Activated naive CD4-positive, alpha-beta T cell treated with anti-CD3 and anti-CD28 coated beads, Interleukin-2, amount 10 ng/mL, durations not matched to agents 7 days and 5 days (primary cell): ENCODE data around the gene ACTN4.
A peak's percentile ranks its signal among the peaks of the same experiment; 100 is the strongest.
"Not testable (repeated sequence)": the region's sequence is repeated elsewhere in the genome, so short reads cannot be mapped to it uniquely, and the experiment has no call there.

Source experiments
- CTCF ChIA-PET: fragments of 350-600 bp; sonication (Branson Sonifier 250); formaldehyde crosslinking; loops from one replicate; lab custom pipeline; 2021; ENCODE audit warnings: antibody characterized with exemption; lab: Charles Lee
- DNase-seq: peaks from one replicate; pipeline ENCODE4 v3.0.0-alpha.2; 2020
- H3K27ac Mint-ChIP-seq: one replicate; pipeline ENCODE4 v1.8.0; 2021; ENCODE audit warnings: mild to moderate bottlenecking, moderate library complexity, mixed read lengths
- H3K27me3 Mint-ChIP-seq: one replicate; pipeline ENCODE4 v1.8.0; 2021; ENCODE audit warnings: mild to moderate bottlenecking, mixed read lengths
- H3K36me3 Mint-ChIP-seq: one replicate; pipeline ENCODE4 v1.8.0; 2021; ENCODE audit warnings: mixed read lengths
- H3K4me1 Mint-ChIP-seq: one replicate; pipeline ENCODE4 v1.8.0; 2021; ENCODE audit warnings: mixed read lengths
- H3K4me3 Mint-ChIP-seq: one replicate; pipeline ENCODE4 v1.8.0; 2021; ENCODE audit warnings: mild to moderate bottlenecking, moderate library complexity, mixed read lengths
- H3K9me3 Mint-ChIP-seq: one replicate; pipeline ENCODE4 v1.8.0; 2021; ENCODE audit warnings: mixed read lengths

Gene ACTN4

GRCh38 chr19:38647368-38647965 lies at the start of gene ACTN4:
ACTN4 (plus strand) TSS chr19:38647649; CDS start chr19:38647746, 97 bp downstream.
- no peaks in the 10 kb centered on the region for H3K9me3 Mint-ChIP-seq
- H3K27me3 Mint-ChIP-seq, result peaks cover 4% of the 10 kb centered on the region
- CTCF ChIA-PET, result interaction anchor here (1.0 to 2.4 kb wide), 5 partner anchors 10 to 282 kb away, joined by 3 to 9 read pairs (median 4); partner anchors contain the start of genes FAM98C, MRPS12 and SARS2
- H3K4me3 Mint-ChIP-seq, result peak within 1 kb of the TSS; percentile 83
- DNase-seq, result peak; percentile 100
- peaks cover 21% of the 10 kb centered on the region for H3K36me3 Mint-ChIP-seq
- H3K4me1 Mint-ChIP-seq, result peaks cover 51% of the 10 kb centered on the region
- H3K27ac Mint-ChIP-seq, result peak within 1 kb of the TSS; percentile 66

DNA sequence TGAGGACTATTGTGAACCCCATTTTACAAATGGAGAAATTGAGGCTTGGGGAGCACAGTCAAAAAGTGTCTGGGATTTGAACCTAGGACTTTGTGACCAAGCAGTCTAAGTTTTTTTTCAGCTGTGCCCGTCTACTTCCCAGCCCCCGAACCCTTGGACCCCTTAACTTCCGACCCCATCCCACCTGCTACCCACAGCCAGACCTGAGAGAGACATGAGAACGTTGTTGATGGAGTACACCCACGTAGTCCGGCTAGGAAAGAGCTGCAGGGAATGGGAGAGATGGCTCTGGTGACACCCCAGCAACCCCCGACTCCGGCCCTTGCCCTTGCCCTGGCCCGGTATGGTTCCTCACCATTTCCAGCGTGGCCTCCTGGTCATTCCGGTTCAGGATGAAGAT lies 47.7 kb upstream of the ACTN4 start:
- Mint-ChIP-seq H3K36me3 (peaks cover 46% of the 10 kb centered on the region), H3K9me3 (no peaks in the 10 kb centered on the region), H3K4me1 (peaks cover 9% of the 10 kb centered on the region), H3K27me3 (no peaks in the 10 kb centered on the region), H3K27ac (no peak overlapping the region), H3K4me3 (no peak overlapping the region)
- CTCF ChIA-PET, result no interaction called here
- no peak for DNase-seq

DNA sequence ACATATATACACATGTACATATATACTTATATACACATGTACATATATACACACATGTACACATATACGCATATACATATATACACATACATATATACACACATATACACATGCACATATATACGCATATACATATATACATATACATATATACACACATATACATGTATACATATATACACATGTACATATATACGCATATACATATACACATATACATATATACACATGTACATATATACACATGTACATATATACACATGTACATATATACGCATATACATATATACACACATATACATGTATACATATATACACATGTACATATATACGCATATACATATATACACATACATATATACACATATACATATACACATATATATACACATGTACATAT lies 44.6 kb upstream of the ACTN4 start:
- peaks cover 37% of the 10 kb centered on the region for H3K36me3 Mint-ChIP-seq
- CTCF ChIA-PET, H3K4me1 Mint-ChIP-seq, H3K27ac Mint-ChIP-seq, DNase-seq, H3K9me3 Mint-ChIP-seq, H3K27me3 Mint-ChIP-seq, H3K4me3 Mint-ChIP-seq: not testable (repeated sequence)

GRCh38 chr19:38606131-38606530 lies 41.3 kb upstream of the ACTN4 start:
- Mint-ChIP-seq H3K4me3 (no peak overlapping the region), H3K36me3 (peaks cover 42% of the 10 kb centered on the region), H3K4me1 (peaks cover 4% of the 10 kb centered on the region)

GRCh38 chr19:38614289-38614688 lies 33.2 kb upstream of the ACTN4 start:
- Mint-ChIP-seq H3K36me3 (peaks cover 52% of the 10 kb centered on the region), H3K9me3 (no peaks in the 10 kb centered on the region), H3K4me1 (peaks cover 57% of the 10 kb centered on the region), H3K4me3 (no peak overlapping the region), H3K27me3 (no peaks in the 10 kb centered on the region), H3K27ac (no peak overlapping the region)
- no peak for DNase-seq
- CTCF ChIA-PET, result interaction anchor here (1.3 kb wide), 1 partner anchor 20 kb away, joined by 4 read pairs; no protein-coding TSS in a partner anchor

More at GRCh38 chr19:38606131-38606530, 41.3 kb upstream of the ACTN4 start:
- no peaks in the 10 kb centered on the region for H3K27me3 Mint-ChIP-seq
- H3K27ac Mint-ChIP-seq, result no peak overlapping the region
- DNase-seq, result no peak
- CTCF ChIA-PET, result no interaction called here
- H3K9me3 Mint-ChIP-seq, result no peaks in the 10 kb centered on the region

DNA sequence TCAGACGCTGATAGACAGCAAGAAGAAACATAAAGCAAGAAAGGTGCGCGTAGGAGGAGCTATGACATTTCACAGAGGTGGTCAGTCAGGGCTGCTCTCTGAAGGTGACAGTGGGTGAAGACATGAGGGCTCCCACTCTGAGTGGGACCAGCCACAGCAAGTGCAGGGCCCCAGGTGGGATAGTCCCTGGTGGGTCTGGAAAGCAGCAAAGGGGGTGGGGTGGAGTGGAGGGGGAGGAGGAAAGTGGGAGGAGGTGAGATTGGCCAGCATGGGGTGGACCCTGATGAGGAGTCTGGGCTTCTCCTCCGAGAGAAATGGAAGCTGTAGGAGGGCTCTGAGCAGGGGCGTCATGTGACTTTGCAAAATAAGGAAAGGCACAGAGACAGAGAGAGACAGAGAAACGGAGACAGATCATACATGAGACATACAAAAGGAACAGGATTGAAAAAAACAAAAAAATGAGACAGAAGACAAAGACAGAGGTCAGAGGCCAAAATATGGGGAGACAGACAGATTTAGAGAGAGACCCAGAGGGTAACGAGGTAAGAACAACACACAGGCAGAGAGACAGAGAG lies 32.4 kb upstream of the ACTN4 start:
- peak overlapping the region; percentile 78 for H3K27ac Mint-ChIP-seq
- H3K27me3 Mint-ChIP-seq, result no peaks in the 10 kb centered on the region
- H3K36me3 Mint-ChIP-seq, result peaks cover 55% of the 10 kb centered on the region
- no peak for DNase-seq
- peaks cover 63% of the 10 kb centered on the region for H3K4me1 Mint-ChIP-seq
- no peaks in the 10 kb centered on the region for H3K9me3 Mint-ChIP-seq
- CTCF ChIA-PET, result no interaction called here
- H3K4me3 Mint-ChIP-seq, result peak overlapping the region; percentile 56

GRCh38 chr19:38616265-38616664 lies 31.2 kb upstream of the ACTN4 start:
- Mint-ChIP-seq H3K4me3 (peak overlapping the region; percentile 99), H3K36me3 (peaks cover 51% of the 10 kb centered on the region), H3K27ac (peak overlapping the region; percentile 94), H3K4me1 (peaks cover 65% of the 10 kb centered on the region), H3K9me3 (no peaks in the 10 kb centered on the region), H3K27me3 (no peaks in the 10 kb centered on the region)
- CTCF ChIA-PET, result interaction anchor here (1.2 to 3.5 kb wide), 2 partner anchors 18 to 21 kb away, joined by 3 to 16 read pairs; no protein-coding TSS in a partner anchor
- no peak for DNase-seq

- peak overlapping the region; percentile 99 for H3K4me3 Mint-ChIP-seq
- no peaks in the 10 kb centered on the region for H3K27me3 Mint-ChIP-seq
- no peaks in the 10 kb centered on the region for H3K9me3 Mint-ChIP-seq
- peak; percentile 43 for DNase-seq
- peaks cover 69% of the 10 kb centered on the region for H3K4me1 Mint-ChIP-seq
- CTCF ChIA-PET, result interaction anchor here (0.6 to 3.5 kb wide), 6 partner anchors 17 to 314 kb away, joined by 3 to 16 read pairs (median 4); partner anchors contain the start of genes FAM98C, MRPS12 and SARS2
- H3K36me3 Mint-ChIP-seq, result peaks cover 55% of the 10 kb centered on the region
- H3K27ac Mint-ChIP-seq, result peak overlapping the region; percentile 94
Measured at GRCh38 chr19:38617283-38617763, 30.1 kb upstream of the ACTN4 start.

- peak; percentile 86 for DNase-seq
- H3K27ac Mint-ChIP-seq, result peak within 1 kb of the TSS; percentile 94
- no peaks in the 10 kb centered on the region for H3K27me3 Mint-ChIP-seq
- H3K4me3 Mint-ChIP-seq, result peak within 1 kb of the TSS; percentile 99
- peaks cover 53% of the 10 kb centered on the region for H3K36me3 Mint-ChIP-seq
- H3K9me3 Mint-ChIP-seq, result no peaks in the 10 kb centered on the region
- H3K4me1 Mint-ChIP-seq, result peaks cover 65% of the 10 kb centered on the region
- CTCF ChIA-PET, result interaction anchor here (0.7 to 3.5 kb wide), 12 partner anchors 16 to 314 kb away, joined by 3 to 16 read pairs (median 4); partner anchors contain the start of genes FAM98C, MRPS12 and SARS2
Measured at GRCh38 chr19:38617764-38618589, 29.5 kb upstream of the ACTN4 start, which contains the start of gene MAP4K1. MAP4K1 (minus strand) TSS chr19:38617953; CDS start chr19:38617895, 58 bp downstream.

DNA sequence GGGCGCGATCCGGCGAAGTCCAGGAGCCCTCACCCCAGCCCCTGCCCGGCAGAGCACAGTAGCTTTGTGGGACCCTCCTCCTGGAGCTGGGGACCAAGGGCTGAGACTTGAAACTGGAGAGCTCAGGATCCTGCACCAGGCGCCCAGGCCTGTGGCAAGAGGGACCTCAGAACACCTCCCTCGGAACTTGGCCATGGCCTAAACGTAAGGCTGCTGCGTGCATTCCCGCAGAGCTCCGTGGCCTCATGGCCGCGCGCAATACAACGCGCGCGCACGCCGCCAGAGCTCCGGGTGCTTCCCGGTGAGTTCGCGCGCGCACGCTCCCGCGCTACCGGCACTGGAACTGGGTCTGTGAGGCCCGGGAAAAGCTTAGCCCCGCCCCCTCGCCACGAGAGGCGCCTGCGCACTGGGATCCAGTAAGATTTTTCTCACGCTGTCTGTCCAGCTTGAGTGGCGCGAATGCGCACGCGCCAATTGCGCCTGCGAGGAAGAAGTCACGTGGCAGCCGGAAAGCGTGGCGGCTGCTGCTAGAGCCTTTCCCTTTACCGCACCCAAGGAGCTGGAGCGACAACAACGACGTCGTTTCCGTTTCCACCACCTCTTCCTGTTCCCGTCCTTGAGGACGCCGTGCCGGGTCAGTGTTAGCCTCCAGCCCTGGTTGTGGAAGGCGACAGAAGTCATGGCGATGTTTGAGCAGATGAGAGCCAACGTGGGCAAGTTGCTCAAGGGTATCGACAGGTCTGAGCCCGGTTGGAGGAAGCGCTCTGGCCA lies 28.7 kb upstream of the ACTN4 start, which contains the start of gene EIF3K:
Gene EIF3K, plus strand, starts transcription at position 599 of the 771 bp plus-strand sequence. Its CDS starts 81 bp downstream, at position 680.
- peak within 1 kb of the TSS; percentile 94 for H3K27ac Mint-ChIP-seq
- H3K9me3 Mint-ChIP-seq, result no peaks in the 10 kb centered on the region
- peak; percentile 98 for DNase-seq
- H3K36me3 Mint-ChIP-seq, result peaks cover 51% of the 10 kb centered on the region
- no peaks in the 10 kb centered on the region for H3K27me3 Mint-ChIP-seq
- CTCF ChIA-PET, result interaction anchor here (0.9 to 3.5 kb wide), 11 partner anchors 15 to 311 kb away, joined by 3 to 16 read pairs (median 5); partner anchors contain the start of genes FAM98C, MRPS12 and SARS2
- peaks cover 61% of the 10 kb centered on the region for H3K4me1 Mint-ChIP-seq
- H3K4me3 Mint-ChIP-seq, result peak within 1 kb of the TSS; percentile 99

- H3K9me3 Mint-ChIP-seq, result no peaks in the 10 kb centered on the region
- peak overlapping the region; percentile 94 for H3K27ac Mint-ChIP-seq
- no peak for DNase-seq
- CTCF ChIA-PET, result interaction anchor here (0.9 to 3.5 kb wide), 10 partner anchors 15 to 104 kb away, joined by 3 to 16 read pairs (median 4); no protein-coding TSS in a partner anchor
- H3K27me3 Mint-ChIP-seq, result no peaks in the 10 kb centered on the region
- H3K36me3 Mint-ChIP-seq, result peaks cover 48% of the 10 kb centered on the region
- H3K4me3 Mint-ChIP-seq, result peak overlapping the region; percentile 99
- peaks cover 57% of the 10 kb centered on the region for H3K4me1 Mint-ChIP-seq
Measured at GRCh38 chr19:38619361-38620174, 27.9 kb upstream of the ACTN4 start.

DNA sequence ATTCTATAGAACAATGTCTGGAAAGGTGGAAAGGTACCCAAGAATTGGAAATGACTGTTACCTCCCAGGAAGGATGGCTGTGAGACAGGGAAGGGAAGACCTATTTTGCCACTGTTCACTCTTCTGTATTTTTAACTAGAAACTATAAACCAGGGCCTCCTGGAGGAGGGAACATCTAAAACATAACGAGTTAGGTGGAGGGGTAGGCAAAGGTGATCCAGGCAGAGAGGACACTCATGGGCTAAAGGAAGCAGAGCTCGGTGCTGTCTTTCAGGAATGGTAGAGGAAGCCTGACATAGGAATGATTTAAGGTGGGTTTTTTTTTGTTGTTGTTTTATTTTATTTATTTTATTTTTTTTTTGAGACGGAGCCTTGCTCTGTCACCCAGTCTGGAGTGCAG lies 22.6 kb upstream of the ACTN4 start:
- Mint-ChIP-seq H3K4me3 (no peak overlapping the region), H3K27me3 (no peaks in the 10 kb centered on the region), H3K4me1 (peaks cover 14% of the 10 kb centered on the region), H3K9me3 (no peaks in the 10 kb centered on the region), H3K36me3 (peaks cover 46% of the 10 kb centered on the region), H3K27ac (no peak overlapping the region)
- CTCF ChIA-PET, result interaction anchor here (0.6 to 1.4 kb wide), 3 partner anchors 10 to 308 kb away, joined by 3 to 5 read pairs (median 3); no protein-coding TSS in a partner anchor
- no peak for DNase-seq
